Activated CD8-positive, alpha-beta memory T cell treated with anti-CD3 and anti-CD28 coated beads for 48 hours (primary cell): ENCODE measurements around the gene RIMS3.

Experiments used
- DNase-seq, 3 experiments: peaks; one replicate each; pipeline ENCODE4 v3.0.0-alpha.2; 2020; ENCODE audit warnings: low read depth in 2 of 3, low spot score in 2 of 3

RIMS3 gene

GRCh38 chr1:40691538-40692428 lies 26.3 kb upstream of the RIMS3 start, which contains the start of gene NFYC:
Gene NFYC (plus strand): TSS chr1:40691704. CDS start chr1:40738844, 47,140 bp downstream.
- DNase-seq = peak; percentile 82 to 88 (median 88)

GRCh38 chr1:40690771-40691537 lies 25.5 kb upstream of the RIMS3 start:
- no peak for DNase-seq

- no peak for DNase-seq
These were observed 24.3 kb upstream of the RIMS3 start for GRCh38 chr1:40689737-40690136.

- no peak for DNase-seq
These were observed 22.2 kb upstream of the RIMS3 start for GRCh38 chr1:40687661-40688060.

- no peak for DNase-seq
These were observed 21.6 kb upstream of the RIMS3 start for GRCh38 chr1:40687059-40687458.

- no peak for DNase-seq
These were observed 19.2 kb upstream of the RIMS3 start for GRCh38 chr1:40684669-40685068.

GRCh38 chr1:40679165-40679953 lies 13.9 kb upstream of the RIMS3 start:
- DNase-seq = no peak

- no peak for DNase-seq
These were observed 11.0 kb upstream of the RIMS3 start for GRCh38 chr1:40676501-40676900.

- DNase-seq = no peak
These were observed 8.0 kb upstream of the RIMS3 start for GRCh38 chr1:40673452-40673851.

- DNase-seq = peak; percentile 55 to 89 (median 82)
These were observed 3.5 kb upstream of the RIMS3 start for GRCh38 chr1:40668769-40669525.

- no peak for DNase-seq
These were observed 691 bp downstream of the RIMS3 start for GRCh38 chr1:40664791-40665190.

GRCh38 chr1:40664167-40664537 lies 1.3 kb downstream of the RIMS3 start:
- DNase-seq = no peak

- no peak for DNase-seq
These were observed 1.9 kb downstream of the RIMS3 start for GRCh38 chr1:40663324-40664166.

- no peak for DNase-seq
These were observed 2.6 kb downstream of the RIMS3 start for GRCh38 chr1:40662864-40663263.

GRCh38 chr1:40662151-40662550 lies 3.3 kb downstream of the RIMS3 start:
- no peak for DNase-seq

- no peak for DNase-seq
These were observed 3.8 kb downstream of the RIMS3 start for GRCh38 chr1:40661678-40662077.

GRCh38 chr1:40659649-40659947 lies 5.9 kb downstream of the RIMS3 start:
- no peak for DNase-seq

GRCh38 chr1:40658751-40659648 lies 6.5 kb downstream of the RIMS3 start:
- no peak for DNase-seq

- DNase-seq = no peak
These were observed 8.4 kb downstream of the RIMS3 start for GRCh38 chr1:40657046-40657445.
